GM23338 (cell line): ENCODE measurements around the gene SUMF1. TPM values are rescaled to one million over a fixed set of nuclear protein-coding genes. Genes with fewer than 3 reads are reported as not detected.

ENCODE experiments used
- ATAC-seq: fragments of 200-7000 bp; cut with Tn5 transposase; 3 replicates; pipeline ENCODE4 v1.9.1; 2020
- DNase-seq: peaks from one replicate; pipeline ENCODE4 v3.0.0-alpha.2; 2015; ENCODE audit warnings: low spot score
- H2AFZ ChIP-seq: fragments of 200-600 bp; sonication (generic); 2 replicates; pipeline ENCODE4 v1.8.0; 2016; ENCODE audit warnings: antibody characterized with exemption, mild to moderate bottlenecking, moderate library complexity
- H3F3A ChIP-seq: fragments of 200-600 bp; sonication (generic); replicated peaks from 2 replicates; pipeline ENCODE4 v1.8.0; 2017; ENCODE audit warnings: antibody characterized with exemption, mixed run types, low read depth
- H3K27ac ChIP-seq: fragments of 200-600 bp; sonication (generic); 2 replicates; pipeline ENCODE4 v1.6.1; 2016; ENCODE audit warnings: low read depth
- H3K27me3 ChIP-seq: fragments of 200-600 bp; sonication (generic); 2 replicates; pipeline ENCODE4 v1.8.0; 2016; ENCODE audit warnings: mild to moderate bottlenecking, mixed run types, moderate library complexity; ENCODE audit not compliant: insufficient read depth
- H3K36me3 ChIP-seq: fragments of 200-600 bp; sonication (generic); 2 replicates; pipeline ENCODE4 v1.8.0; 2016; ENCODE audit warnings: mild to moderate bottlenecking; ENCODE audit not compliant: insufficient read depth
- H3K4me1 ChIP-seq: fragments of 200-600 bp; sonication (generic); 2 replicates; pipeline ENCODE4 v1.8.0; 2016; ENCODE audit warnings: mild to moderate bottlenecking, moderate library complexity; ENCODE audit not compliant: insufficient read depth
- H3K4me2 ChIP-seq: fragments of 200-600 bp; sonication (generic); 2 replicates; pipeline ENCODE4 v1.7.1; 2017; ENCODE audit warnings: mixed run types
- H3K4me3 ChIP-seq: fragments of 200-600 bp; sonication (generic); 2 replicates; pipeline ENCODE4 v1.6.1; 2016; ENCODE audit warnings: mixed run types
- H3K79me2 ChIP-seq: fragments of 200-600 bp; sonication (generic); replicated peaks from 2 replicates; pipeline ENCODE4 v1.8.0; 2017; ENCODE audit warnings: mild to moderate bottlenecking; ENCODE audit not compliant: insufficient read depth
- H3K9me2 ChIP-seq: fragments of 200-600 bp; sonication (generic); 2 replicates; pipeline ENCODE4 v1.8.0; 2017; ENCODE audit not compliant: insufficient read depth
- H4K20me1 ChIP-seq: fragments of 200-600 bp; sonication (generic); replicated peaks from 2 replicates; pipeline ENCODE4 v1.8.0; 2017; ENCODE audit warnings: mild to moderate bottlenecking; ENCODE audit not compliant: insufficient read depth
- H3K27ac Mint-ChIP-seq: 2 replicates; pipeline ENCODE4 v1.8.0; 2020; ENCODE audit warnings: inconsistent platforms, mild to moderate bottlenecking, moderate library complexity, mixed read lengths
- H3K27me3 Mint-ChIP-seq: 3 replicates; pipeline ENCODE4 v1.8.0; 2022; ENCODE audit warnings: low read depth, mild to moderate bottlenecking, moderate library complexity, mixed read lengths, inconsistent platforms; ENCODE audit not compliant: insufficient read depth, poor library complexity
- H3K36me3 Mint-ChIP-seq: 3 replicates; pipeline ENCODE4 v1.8.0; 2021; ENCODE audit warnings: low read depth, mild to moderate bottlenecking, inconsistent platforms, moderate library complexity, mixed read lengths
- H3K4me1 Mint-ChIP-seq: 3 replicates; pipeline ENCODE4 v1.8.0; 2020; ENCODE audit warnings: mild to moderate bottlenecking, inconsistent platforms, mixed read lengths
- H3K4me3 Mint-ChIP-seq: 3 replicates; pipeline ENCODE4 v1.8.0; 2021; ENCODE audit warnings: moderate library complexity, mild to moderate bottlenecking, inconsistent platforms, mixed read lengths
- H3K9me3 Mint-ChIP-seq: 3 replicates; pipeline ENCODE4 v1.8.0; 2020; ENCODE audit warnings: moderate library complexity, mild to moderate bottlenecking, inconsistent platforms, mixed read lengths
- CREB1 ChIP-seq: fragments of 250-450 bp; sonication (Bioruptor Pico); IDR thresholded peaks from 2 replicates; pipeline ENCODE4 v1.5.0; 2020; ENCODE audit warnings: low read depth, mild to moderate bottlenecking, moderate library complexity
- CTCF ChIP-seq, 2 experiments: fragments of 200-600 bp in 1 of 2; sonication (generic) in 1 of 2; conservative IDR thresholded peaks; 2 replicates each; pipeline versions ENCODE4 v1.5.1 to v1.6.1; 2016 to 2017; ENCODE audit warnings: antibody characterized with exemption in 2 of 2, low read depth in 2 of 2, mild to moderate bottlenecking in 2 of 2, moderate library complexity in 1 of 2
- ETS1 ChIP-seq: IDR thresholded peaks from 2 replicates; pipeline ENCODE4 v1.6.1; 2016; ENCODE audit warnings: antibody characterized with exemption
- EZH2 ChIP-seq: fragments of 200-600 bp; sonication (generic); IDR thresholded peaks from one replicate; pipeline ENCODE4 v1.8.0; 2017; ENCODE audit warnings: antibody characterized with exemption, mild to moderate bottlenecking, low read depth; ENCODE audit not compliant: unreplicated experiment
- EZH2phosphoT487 ChIP-seq: fragments of 200-600 bp; sonication (generic); IDR thresholded peaks from one replicate; pipeline ENCODE4 v1.8.1; 2018; ENCODE audit warnings: antibody characterized with exemption; ENCODE audit not compliant: unreplicated experiment
- JUNB ChIP-seq: IDR thresholded peaks from one replicate; pipeline ENCODE4 v1.6.1; 2016; ENCODE audit warnings: antibody characterized with exemption; ENCODE audit not compliant: unreplicated experiment
- NANOG ChIP-seq: IDR thresholded peaks from 2 replicates; pipeline ENCODE4 v1.6.1; 2016; ENCODE audit warnings: antibody characterized with exemption, borderline replicate concordance
- POLR2AphosphoS5 ChIP-seq: IDR thresholded peaks from 2 replicates; pipeline ENCODE4 v1.6.1; 2016; ENCODE audit warnings: antibody characterized with exemption, low read depth
- REST ChIP-seq: IDR thresholded peaks from one replicate; pipeline ENCODE4 v1.6.1; 2018; ENCODE audit warnings: antibody characterized with exemption; ENCODE audit not compliant: unreplicated experiment
- STAT1 ChIP-seq: IDR thresholded peaks from one replicate; pipeline ENCODE4 v1.6.1; 2016; ENCODE audit warnings: antibody characterized with exemption; ENCODE audit not compliant: unreplicated experiment
- polyA plus RNA-seq: library from polyadenylated mRNA; unstranded; fragments of >200 nt; fragmentation: Nextera tagmentation; extraction: Ambion mirVana; gene quantifications from 2 replicates; pipeline ENCODE4 v1.2.1, GENCODE V29; 2016
- total RNA-seq: library from RNA; depleted of rRNA; stranded (reverse); fragments of >200 nt; shearing (Covaris generic); gene quantifications from 2 replicates; pipeline ENCODE4 v1.2.3, GENCODE V29; 2014

SUMF1 gene
- total and polyA plus RNA-seq, 2 experiments from 2014 or later, result 6.9 to 20.3 TPM

GRCh38 chr3:4341336-4341675, 125.8 kb downstream of the SUMF1 start:
- DNase-seq (no peak), ATAC-seq (no peak)
- H3K4me3 Mint-ChIP-seq, result no peak overlapping the region
- Histone ChIP-seq H3K4me2 (no peak overlapping the region), H3K79me2 (no peaks in the 10 kb centered on the region), H3K36me3 (no peaks in the 10 kb centered on the region), H3K4me1 (no peaks in the 10 kb centered on the region), H3K9me2 (no peaks in the 10 kb centered on the region), H3K27me3 (no peaks in the 10 kb centered on the region), H3F3A (no peaks in the 10 kb centered on the region), H3K4me3 (no peak overlapping the region), H3K27ac (no peak overlapping the region), H4K20me1 (no peaks in the 10 kb centered on the region), H2AFZ (no peak overlapping the region)
- no peak overlapping the region for H3K27ac Mint-ChIP-seq
- peaks cover 1% of the 10 kb centered on the region for H3K27me3 Mint-ChIP-seq
- H3K9me3 Mint-ChIP-seq, result no peaks in the 10 kb centered on the region; the same call in 2 of the 3 replicates
- H3K4me1 Mint-ChIP-seq, result peaks cover 25% of the 10 kb centered on the region
- no peaks in the 10 kb centered on the region for H3K36me3 Mint-ChIP-seq
- TF ChIP-seq EZH2, result no peak
- no peak for TF ChIP-seq STAT1
- no peak for TF ChIP-seq EZH2phosphoT487
- TF ChIP-seq REST, result no peak
- TF ChIP-seq ETS1, result no peak
- TF ChIP-seq CREB1 (CRISPR knock-in tag), result no peak
- TF ChIP-seq CTCF (conservative IDR thresholded peaks at IDR 0.05; ENCODE audit: low read depth in 2 of 2), result no peak
- no peak for TF ChIP-seq POLR2AphosphoS5
- TF ChIP-seq JUNB, result no peak
- TF ChIP-seq NANOG, result no peak
